GM12878 (cell line): Measurements from ENCODE around the gene TCERG1L. TPM values are rescaled to one million over a fixed set of nuclear protein-coding genes. Genes with fewer than 3 reads are reported as not detected.

Experiments used
- ATAC-seq: fragments of 200-7000 bp; cut with Tn5 transposase; 3 replicates; pipeline ENCODE4 v1.9.1; 2020; ENCODE audit warnings: mild to moderate bottlenecking, moderate library complexity
- BruUV-seq: library from RNA; stranded (reverse); fragments of 400-500 nt; replicated peaks from 2 replicates; lab custom pipeline; 2021; lab: Mats Ljungman, UMichigan
- CTCF ChIA-PET: fragments of 300-600 bp; sonication (Branson Sonifier 250); formaldehyde crosslinking; extraction: SDS; loops from one replicate; lab custom pipeline; 2021; ENCODE audit warnings: inconsistent platforms; lab: Yijun Ruan, JAX
- POLR2A ChIA-PET: fragments of 350-600 bp; formaldehyde crosslinking; extraction: SDS; loops from one replicate; lab custom pipeline; 2021; ENCODE audit warnings: inconsistent platforms; lab: Charles Lee
- RAD21 ChIA-PET: fragments of 300-600 bp; sonication (Branson Sonifier 250); formaldehyde crosslinking; loops from one replicate; lab custom pipeline; 2023; ENCODE audit warnings: antibody characterized with exemption; ENCODE audit not compliant: unreplicated experiment; lab: Charles Lee
- SMC1A ChIA-PET: fragments of 300-600 bp; sonication (Branson Sonifier 250); formaldehyde crosslinking; loops from one replicate; lab custom pipeline; 2023; ENCODE audit not compliant: unreplicated experiment, uncharacterized antibody; lab: Charles Lee
- DNase-seq: peaks from one replicate; pipeline ENCODE4 v3.0.0-alpha.2; 2011; ENCODE audit warnings: low read depth, low spot score
- FAIRE-seq: peaks from 3 replicates; lab custom pipeline; 2011; peaks lifted over from hg19 to GRCh38; lab: Jason Lieb, UNC
- H2AFZ ChIP-seq: 2 replicates; pipeline ENCODE4 v1.6.0; 2011; ENCODE audit warnings: low read depth, low read length, control low read depth; ENCODE audit not compliant: control insufficient read depth
- H3K27ac ChIP-seq: 2 replicates; pipeline ENCODE4 v1.5.1; 2011; ENCODE audit warnings: control low read depth; ENCODE audit not compliant: control insufficient read depth, insufficient read depth
- H3K27me3 ChIP-seq, 2 experiments: replicated peaks in 1 of 2; 2 replicates each; pipeline versions ENCODE4 v1.6.0 to v1.6.1; 2011; ENCODE audit warnings: low read length in 1 of 2; ENCODE audit not compliant: control insufficient read depth in 2 of 2, insufficient read depth in 2 of 2
- H3K36me3 ChIP-seq, 2 experiments: 2 replicates each; pipeline ENCODE4 v1.5.1; 2011; ENCODE audit warnings: low read length in 1 of 2; ENCODE audit not compliant: control insufficient read depth in 2 of 2, insufficient read depth in 2 of 2
- H3K4me1 ChIP-seq: 2 replicates; pipeline ENCODE4 v1.6.1; 2011; ENCODE audit warnings: mild to moderate bottlenecking, low read length, moderate library complexity, mixed read lengths; ENCODE audit not compliant: control insufficient read depth, insufficient read depth
- H3K4me2 ChIP-seq: 2 replicates; pipeline ENCODE4 v1.6.0; 2011; ENCODE audit warnings: control low read depth; ENCODE audit not compliant: control insufficient read depth, insufficient read depth
- H3K4me3 ChIP-seq: fragments of 200-600 bp; sonication (generic); 2 replicates; pipeline ENCODE4 v1.5.1; 2016
- H3K79me2 ChIP-seq: 2 replicates; pipeline ENCODE4 v1.6.0; 2011; ENCODE audit warnings: low read length; ENCODE audit not compliant: control insufficient read depth, insufficient read depth
- H3K9ac ChIP-seq: 2 replicates; pipeline ENCODE4 v1.8.0; 2011; ENCODE audit warnings: low read length, control low read depth, mixed read lengths; ENCODE audit not compliant: control insufficient read depth, insufficient read depth
- H3K9me3 ChIP-seq: replicated peaks from 3 replicates; pipeline ENCODE4 v1.5.1; 2011; ENCODE audit warnings: mild to moderate bottlenecking, low read length; ENCODE audit not compliant: control insufficient read depth, insufficient read depth
- H4K20me1 ChIP-seq: 2 replicates; pipeline ENCODE4 v1.6.0; 2011; ENCODE audit not compliant: control insufficient read depth, insufficient read depth
- CREM ChIP-seq: IDR thresholded peaks from 2 replicates; pipeline ENCODE4 v1.6.1; 2014; ENCODE audit warnings: antibody characterized with exemption, low read depth
- EGR1 ChIP-seq, 2 experiments: IDR thresholded peaks; 1 replicate in 1 of 2; 2 replicates in 1 of 2; pipeline ENCODE4 v1.6.1; 2011 to 2012; ENCODE audit warnings: low read depth in 2 of 2, low read length in 2 of 2, borderline replicate concordance in 1 of 2, mild to moderate bottlenecking in 1 of 2, moderate library complexity in 1 of 2
- FOXK2 ChIP-seq: fragments of 450-650 bp; IDR thresholded peaks from 2 replicates; pipeline ENCODE4 v1.6.1; 2017; ENCODE audit warnings: mild to moderate bottlenecking, moderate library complexity
- GABPA ChIP-seq: IDR thresholded peaks from 2 replicates; pipeline ENCODE4 v1.6.1; 2014; ENCODE audit warnings: antibody characterized with exemption, low read depth, mild to moderate bottlenecking, inconsistent platforms
- HSF1 ChIP-seq: fragments of 150-350 bp; IDR thresholded peaks from 2 replicates; pipeline ENCODE4 v1.6.1; 2014; ENCODE audit warnings: mild to moderate bottlenecking, low read depth, low read length
- IKZF1 ChIP-seq: fragments of 450-650 bp; conservative IDR thresholded peaks from 2 replicates; pipeline ENCODE4 v1.6.1; 2017; ENCODE audit warnings: antibody characterized with exemption, mild to moderate bottlenecking
- MTA2 ChIP-seq: fragments of 450-650 bp; IDR thresholded peaks from 2 replicates; pipeline ENCODE4 v1.6.1; 2016; ENCODE audit warnings: low read depth, mild to moderate bottlenecking, moderate library complexity
- NFYB ChIP-seq: IDR thresholded peaks from 2 replicates; pipeline ENCODE4 v1.6.1; 2011; ENCODE audit warnings: low read depth, mild to moderate bottlenecking, low read length, improper control_type of control experiment, moderate library complexity; ENCODE audit not compliant: insufficient read depth
- PBX3 ChIP-seq: IDR thresholded peaks from 2 replicates; pipeline ENCODE4 v1.6.1; 2011; ENCODE audit warnings: mild to moderate bottlenecking, low read depth, low read length, moderate library complexity; ENCODE audit not compliant: insufficient replicate concordance
- POLR2A ChIP-seq: IDR thresholded peaks from 2 replicates; pipeline ENCODE4 v1.6.1; 2011; ENCODE audit warnings: low read depth, mild to moderate bottlenecking, low read length
- POLR2AphosphoS5 ChIP-seq: IDR thresholded peaks from 2 replicates; pipeline ENCODE4 v1.6.1; 2011; ENCODE audit warnings: mild to moderate bottlenecking, low read length, inconsistent platforms
- RBBP5 ChIP-seq: fragments of 200-600 bp; sonication (generic); conservative IDR thresholded peaks from 2 replicates; pipeline ENCODE4 v1.6.1; 2016
- WGBS: methylation state at CpG from one replicate; pipeline ENCODE4 v1.1.6; 2016; ENCODE audit warnings: low lambda C conversion rate; ENCODE audit not compliant: insufficient replicate concordance, insufficient coverage; ENCODE audit errors: missing lambda C conversion rate; 5-methylcytosine and 5-hydroxymethylcytosine counted together
- in situ Hi-C: fragments of 300-500 bp; cut with MboI; formaldehyde crosslinking; loops from 9 replicates; pipeline ENCODE4 v1.14.3; 2018; ENCODE audit warnings: mixed read lengths
- intact Hi-C: fragments of 100-400 bp; cut with micrococcal nuclease; formaldehyde crosslinking; loops from one replicate; pipeline ENCODE4 v1.14.2; 2022; ENCODE audit not compliant: unreplicated experiment
- polyA plus RNA-seq, 11 experiments: library from polyadenylated mRNA; depleted of rRNA in 4 of 11; unstranded in 6 of 11; stranded (reverse) in 5 of 11; fragments of >200 nt; fragmentation: Nextera tagmentation in 4 of 11; fragmentation: Illumina TruSeq in 1 of 11; extraction: Ambion mirVana in 4 of 11; extraction: Trizol in 1 of 11; gene quantifications; 1 replicate in 1 of 11; 2 replicates in 10 of 11; pipeline versions ENCODE4 v1.2.1 to v1.2.3, GENCODE V29; 2011 to 2016; ENCODE audit warnings: inconsistent platforms in 2 of 11, missing spikeins in 2 of 11, low read depth in 1 of 11
- total RNA-seq, 4 experiments: library from RNA; depleted of rRNA in 3 of 4; stranded (reverse); fragments of >200 nt in 3 of 4; fragmentation: Illumina TruSeq in 1 of 4; extraction: Trizol in 1 of 4; gene quantifications; 2 replicates each; pipeline versions ENCODE4 v1.2.1 to v1.2.3, GENCODE V29; 2013 to 2021

The TCERG1L gene
- total and polyA plus RNA-seq, 10 of the 15 experiments (the other 5 are each of a cell fraction or from before 2014, with no cell fraction given), result not detected

- no TSS peak for BruUV-seq
- H3K4me3 ChIP-seq, result no peak overlapping the region
- H3K9me3 ChIP-seq, result no peaks in the 10 kb centered on the region; the same call in 2 of the 3 replicates
- H3K27ac ChIP-seq, result no peak overlapping the region
- H3K9ac ChIP-seq, result no peak overlapping the region
- RAD21 ChIA-PET, result no interaction called here
- no peak for ATAC-seq
- no peaks in the 10 kb centered on the region for H3K79me2 ChIP-seq
- no peak overlapping the region for H3K4me2 ChIP-seq
- FAIRE-seq, result no peak
- 50% methylated on average over 6 of the region's 6 CpGs for WGBS
- H4K20me1 ChIP-seq, result no peaks in the 10 kb centered on the region
- no peaks in the 10 kb centered on the region; a peak in 1 of 4 replicates for H3K27me3 ChIP-seq
- H3K36me3 ChIP-seq, result no peaks in the 10 kb centered on the region
- TF ChIP-seq POLR2AphosphoS5 (no peak), FOXK2 (no peak), CREM (no peak), EGR1 (IDR thresholded peaks at IDR 0.05; ENCODE audit: borderline replicate concordance in 1 of 2, low read depth in 2 of 2, low read length in 2 of 2) (no peak), RBBP5 (no peak), GABPA (no peak), PBX3 (no peak), IKZF1 (no peak), NFYB (no peak), HSF1 (no peak), MTA2 (no peak), POLR2A (no peak)
- CTCF ChIA-PET, result no interaction called here
- intact Hi-C loops, result no loop called here
- POLR2A ChIA-PET, result no interaction called here
- DNase-seq, result no peak
- in situ Hi-C loops, result no loop called here
- H2AFZ ChIP-seq, result no peak overlapping the region
- H3K4me1 ChIP-seq, result no peaks in the 10 kb centered on the region
- SMC1A ChIA-PET, result no interaction called here
Observed at GRCh38 chr10:131215776-131216175, 95.7 kb downstream of the TCERG1L start.
